ENCODE measurements around the gene ING5.

GRCh38 chr2:241671457-241672240, 30.2 kb upstream of the ING5 start:
- TF ChIP-seq CTCF (IDR thresholded peaks at IDR 0.05) (no peak), ZFX (IDR thresholded peaks at IDR 0.05; ENCODE audit: borderline replicate concordance) (no peak)
